Osteoblast (primary cell): ENCODE data around the gene MASP1. TPM values are rescaled to one million over a fixed set of nuclear protein-coding genes. Genes with fewer than 3 reads are reported as not detected.

ENCODE experiments used
- DNase-seq: peaks from one replicate; pipeline ENCODE4 v3.0.0; 2011; ENCODE audit warnings: low spot score, mixed read lengths; ENCODE audit not compliant: insufficient read length; ENCODE audit errors: missing footprints
- H2AFZ ChIP-seq: 2 replicates; pipeline ENCODE4 v1.6.0; 2011; ENCODE audit warnings: mild to moderate bottlenecking, low read length
- H3K27ac ChIP-seq: 2 replicates; pipeline ENCODE4 v1.5.1; 2011; ENCODE audit warnings: mild to moderate bottlenecking, low read depth, low read length, moderate library complexity
- H3K27me3 ChIP-seq: 2 replicates; pipeline ENCODE4 v1.6.0; 2012; ENCODE audit warnings: mild to moderate bottlenecking, control low read depth, inconsistent platforms, low read length, moderate library complexity; ENCODE audit not compliant: insufficient read depth
- H3K36me3 ChIP-seq: 2 replicates; pipeline ENCODE4 v1.5.1; 2011; ENCODE audit warnings: mild to moderate bottlenecking, low read length, control low read depth, moderate library complexity; ENCODE audit not compliant: insufficient read depth
- H3K4me1 ChIP-seq: 2 replicates; pipeline ENCODE4 v1.5.1; 2011; ENCODE audit warnings: mild to moderate bottlenecking, low read length, control low read depth, moderate library complexity; ENCODE audit not compliant: insufficient read depth
- H3K4me2 ChIP-seq: 2 replicates; pipeline ENCODE4 v1.6.0; 2011; ENCODE audit warnings: mild to moderate bottlenecking, low read length; ENCODE audit not compliant: insufficient read depth
- H3K4me3 ChIP-seq: fragments of 200-600 bp; sonication (generic); 3 replicates; pipeline ENCODE4 v1.5.1; 2012; ENCODE audit warnings: mild to moderate bottlenecking, low read length, inconsistent platforms; ENCODE audit not compliant: insufficient read depth
- H3K79me2 ChIP-seq: 2 replicates; pipeline ENCODE4 v1.6.0; 2012; ENCODE audit warnings: mild to moderate bottlenecking, low read length, control low read depth, inconsistent platforms; ENCODE audit not compliant: insufficient read depth
- H3K9me3 ChIP-seq: 2 replicates; pipeline ENCODE4 v1.5.1; 2011; ENCODE audit warnings: low read depth, low read length, control low read depth
- H4K20me1 ChIP-seq: 2 replicates; pipeline ENCODE4 v1.6.0; 2012; ENCODE audit warnings: mild to moderate bottlenecking, low read length, control low read depth; ENCODE audit not compliant: insufficient read depth
- CTCF ChIP-seq: IDR thresholded peaks from 2 replicates; pipeline ENCODE4 v1.5.1; 2011; ENCODE audit warnings: mild to moderate bottlenecking, low read depth, low read length, moderate library complexity; ENCODE audit errors: extremely low read depth
- total RNA-seq: library from RNA; depleted of rRNA; stranded (reverse); fragments of >200 nt; gene quantifications from 2 replicates; pipeline ENCODE4 v1.2.3, GENCODE V29; 2012

MASP1 gene
- total RNA-seq, 1 donor = 1.4 TPM

GRCh38 chr3:187210545-187211327, 80.8 kb downstream of the MASP1 start:
- DNase-seq = peak; percentile 93
- no peaks in the 10 kb centered on the region for H3K79me2 ChIP-seq
- no peak overlapping the region for H2AFZ ChIP-seq
- H3K27ac ChIP-seq = no peak overlapping the region
- H3K36me3 ChIP-seq = no peaks in the 10 kb centered on the region
- H3K4me2 ChIP-seq = peak overlapping the region; percentile 1
- H4K20me1 ChIP-seq = no peaks in the 10 kb centered on the region
- peaks cover 2% of the 10 kb centered on the region for H3K27me3 ChIP-seq
- H3K4me3 ChIP-seq = no peak overlapping the region
- H3K4me1 ChIP-seq = peaks cover 36% of the 10 kb centered on the region
- no peak for TF ChIP-seq CTCF
- no peaks in the 10 kb centered on the region for H3K9me3 ChIP-seq

GRCh38 chr3:187210091-187210490, 81.4 kb downstream of the MASP1 start:
- no peak for TF ChIP-seq CTCF
- H3K79me2 ChIP-seq = no peaks in the 10 kb centered on the region
- no peak overlapping the region for H3K4me3 ChIP-seq
- H3K4me1 ChIP-seq = peaks cover 36% of the 10 kb centered on the region
- H2AFZ ChIP-seq = no peak overlapping the region
- no peaks in the 10 kb centered on the region for H3K9me3 ChIP-seq
- peaks cover 6% of the 10 kb centered on the region for H3K27me3 ChIP-seq
- H4K20me1 ChIP-seq = no peaks in the 10 kb centered on the region
- no peak for DNase-seq
- H3K36me3 ChIP-seq = no peaks in the 10 kb centered on the region
- no peak overlapping the region for H3K4me2 ChIP-seq
- H3K27ac ChIP-seq = no peak overlapping the region

GRCh38 chr3:187209491-187209890, 82.0 kb downstream of the MASP1 start:
- H3K36me3 ChIP-seq = no peaks in the 10 kb centered on the region
- DNase-seq = no peak
- H3K9me3 ChIP-seq = no peaks in the 10 kb centered on the region
- H3K79me2 ChIP-seq = no peaks in the 10 kb centered on the region
- H3K27me3 ChIP-seq = peaks cover 8% of the 10 kb centered on the region
- peaks cover 36% of the 10 kb centered on the region for H3K4me1 ChIP-seq
- H3K4me2 ChIP-seq = no peak overlapping the region
- H4K20me1 ChIP-seq = no peaks in the 10 kb centered on the region
- no peak overlapping the region for H2AFZ ChIP-seq
- TF ChIP-seq CTCF = no peak
- no peak overlapping the region for H3K4me3 ChIP-seq
- H3K27ac ChIP-seq = no peak overlapping the region

- peak overlapping the region; percentile 31 for H3K4me2 ChIP-seq
- no peak overlapping the region for H3K4me3 ChIP-seq
- H3K27me3 ChIP-seq = peaks cover 11% of the 10 kb centered on the region
- peaks cover 36% of the 10 kb centered on the region for H3K4me1 ChIP-seq
- H3K9me3 ChIP-seq = no peaks in the 10 kb centered on the region
- no peak for TF ChIP-seq CTCF
- H4K20me1 ChIP-seq = no peaks in the 10 kb centered on the region
- no peak for DNase-seq
- no peak overlapping the region for H2AFZ ChIP-seq
- H3K36me3 ChIP-seq = no peaks in the 10 kb centered on the region
- H3K27ac ChIP-seq = no peak overlapping the region
- H3K79me2 ChIP-seq = no peaks in the 10 kb centered on the region
Observed at GRCh38 chr3:187208159-187208558, 83.4 kb downstream of the MASP1 start.
